ENCODE results near the gene ZBTB12.

- TF ChIP-seq POLR2A (IDR thresholded peaks at IDR 0.05) = no peak
- no peak for TF ChIP-seq CTCF (IDR thresholded peaks at IDR 0.05)
These were observed 3.2 kb upstream of the ZBTB12 start for GRCh38 chr6:31905041-31905440.

Data from stomach (tissue), 4 donors.